ENCODE results near the gene ST3GAL4. TPM values are rescaled to one million over a fixed set of nuclear protein-coding genes. Genes with fewer than 3 reads are reported as not detected.

ST3GAL4 gene
- total and polyA plus RNA-seq, 2 experiments from 2014 or later, result 19.1 to 25.6 TPM

GRCh38 chr11:126456089-126456488, 100.6 kb downstream of the ST3GAL4 start:
- TF ChIP-seq CTCF (IDR thresholded peaks at IDR 0.05; ENCODE audit: low read depth, low read length), result no peak
- Histone ChIP-seq H3K4me1 (ENCODE audit: low read depth) (peaks cover 22% of the 10 kb centered on the region), H3K27me3 (peaks cover 3% of the 10 kb centered on the region), H3K9me3 (ENCODE audit: low read depth) (no peaks in the 10 kb centered on the region), H3K4me3 (no peak overlapping the region), H3K36me3 (no peaks in the 10 kb centered on the region), H3K27ac (peak overlapping the region; percentile 18)
- DNase-seq (ENCODE audit: low read depth in 1 of 2, low spot score in 1 of 2), result no peak

GRCh38 chr11:126456783-126457542, 101.5 kb downstream of the ST3GAL4 start:
- peak overlapping the region; percentile 18 for H3K27ac ChIP-seq
- DNase-seq (ENCODE audit: low read depth in 1 of 2, low spot score in 1 of 2), result peak in 1 of 2 donors; percentile 84
- peaks cover 20% of the 10 kb centered on the region for H3K4me1 ChIP-seq (ENCODE audit: low read depth)
- no peak for TF ChIP-seq CTCF (IDR thresholded peaks at IDR 0.05; ENCODE audit: low read depth, low read length)
- peaks cover 3% of the 10 kb centered on the region for H3K27me3 ChIP-seq
- no peaks in the 10 kb centered on the region for H3K36me3 ChIP-seq
- no peaks in the 10 kb centered on the region for H3K9me3 ChIP-seq (ENCODE audit: low read depth)
- no peak overlapping the region for H3K4me3 ChIP-seq

GRCh38 chr11:126457817-126458216, 102.3 kb downstream of the ST3GAL4 start:
- H3K9me3 ChIP-seq (ENCODE audit: low read depth), result no peaks in the 10 kb centered on the region
- no peak for DNase-seq (ENCODE audit: low read depth in 1 of 2, low spot score in 1 of 2)
- peaks cover 17% of the 10 kb centered on the region for H3K4me1 ChIP-seq (ENCODE audit: low read depth)
- H3K36me3 ChIP-seq, result no peaks in the 10 kb centered on the region
- peaks cover 3% of the 10 kb centered on the region for H3K27me3 ChIP-seq
- H3K27ac ChIP-seq, result no peak overlapping the region
- TF ChIP-seq CTCF (IDR thresholded peaks at IDR 0.05; ENCODE audit: low read depth, low read length), result no peak
- no peak overlapping the region for H3K4me3 ChIP-seq

- H3K4me3 ChIP-seq, result no peak overlapping the region
- H3K27me3 ChIP-seq, result peaks cover 3% of the 10 kb centered on the region
- peaks cover 14% of the 10 kb centered on the region for H3K4me1 ChIP-seq (ENCODE audit: low read depth)
- no peaks in the 10 kb centered on the region for H3K9me3 ChIP-seq (ENCODE audit: low read depth)
- no peaks in the 10 kb centered on the region for H3K36me3 ChIP-seq
- TF ChIP-seq CTCF (IDR thresholded peaks at IDR 0.05; ENCODE audit: low read depth, low read length), result no peak
- DNase-seq (ENCODE audit: low read depth in 1 of 2, low spot score in 1 of 2), result peak in 1 of 2 donors; percentile 81
- H3K27ac ChIP-seq, result no peak overlapping the region
These were observed 104.3 kb downstream of the ST3GAL4 start for GRCh38 chr11:126459691-126460281.

GRCh38 chr11:126460417-126461095, 105.1 kb downstream of the ST3GAL4 start:
- H3K9me3 ChIP-seq (ENCODE audit: low read depth), result no peaks in the 10 kb centered on the region
- H3K27ac ChIP-seq, result no peak overlapping the region

More at GRCh38 chr11:126460417-126461095, 105.1 kb downstream of the ST3GAL4 start:
- no peak overlapping the region for H3K4me3 ChIP-seq
- peaks cover 14% of the 10 kb centered on the region for H3K4me1 ChIP-seq (ENCODE audit: low read depth)
- no peak for TF ChIP-seq CTCF (IDR thresholded peaks at IDR 0.05; ENCODE audit: low read depth, low read length)
- no peak for DNase-seq (ENCODE audit: low read depth in 1 of 2, low spot score in 1 of 2)
- H3K27me3 ChIP-seq, result peaks cover 3% of the 10 kb centered on the region
- H3K36me3 ChIP-seq, result no peaks in the 10 kb centered on the region

Measured in cardiac muscle cell (in vitro differentiated cells and primary cell).